ENCODE data around the gene LRRC56. TPM values are rescaled to one million over a fixed set of nuclear protein-coding genes. Genes with fewer than 3 reads are reported as not detected.

The LRRC56 gene
- total RNA-seq, 1 donor from 2014 or later: not detected

- TF ChIP-seq CTCF (IDR thresholded peaks at IDR 0.05): no peak
- H3K27ac ChIP-seq: no peak overlapping the region
- intact Hi-C loops (cut with DNase I): no loop called here
- H3K36me3 ChIP-seq: peaks cover 31 to 41% of the 10 kb centered on the region in 2 donors
- no peak overlapping the region for H3K4me3 ChIP-seq
- DNase-seq (ENCODE audit: low spot score in 2 of 2): no peak
- no peaks in the 10 kb centered on the region for H3K4me1 ChIP-seq
- H3K9me3 ChIP-seq: no peaks in the 10 kb centered on the region
- no peaks in the 10 kb centered on the region for H3K27me3 ChIP-seq
Observed at GRCh38 chr11:489610-490185, 47.6 kb upstream of the LRRC56 start.

GRCh38 chr11:490186-490929 lies 47.0 kb upstream of the LRRC56 start:
- TF ChIP-seq CTCF (IDR thresholded peaks at IDR 0.05): no peak
- peaks cover 37 to 46% of the 10 kb centered on the region in 2 donors for H3K36me3 ChIP-seq
- H3K27ac ChIP-seq: no peak overlapping the region
- no peaks in the 10 kb centered on the region for H3K9me3 ChIP-seq
- H3K27me3 ChIP-seq: no peaks in the 10 kb centered on the region
- intact Hi-C loops (cut with DNase I): no loop called here
- no peak overlapping the region for H3K4me3 ChIP-seq
- no peak for DNase-seq (ENCODE audit: low spot score in 2 of 2)
- no peaks in the 10 kb centered on the region for H3K4me1 ChIP-seq

GRCh38 chr11:490930-491260 lies 46.4 kb upstream of the LRRC56 start:
- Histone ChIP-seq H3K4me3 (no peak overlapping the region), H3K27ac (no peak overlapping the region), H3K27me3 (no peaks in the 10 kb centered on the region), H3K4me1 (no peaks in the 10 kb centered on the region), H3K36me3 (peaks cover 38 to 50% of the 10 kb centered on the region in 2 donors), H3K9me3 (no peaks in the 10 kb centered on the region)
- no peak for TF ChIP-seq CTCF (IDR thresholded peaks at IDR 0.05)
- DNase-seq (ENCODE audit: low spot score in 2 of 2): no peak
- intact Hi-C loops (cut with DNase I): no loop called here

- no peak for DNase-seq (ENCODE audit: low spot score in 2 of 2)
- Histone ChIP-seq H3K36me3 (peaks cover 43 to 50% of the 10 kb centered on the region in 2 donors), H3K9me3 (no peaks in the 10 kb centered on the region), H3K4me3 (no peak overlapping the region), H3K27me3 (no peaks in the 10 kb centered on the region), H3K27ac (no peak overlapping the region), H3K4me1 (no peaks in the 10 kb centered on the region)
- TF ChIP-seq CTCF (IDR thresholded peaks at IDR 0.05): no peak
- intact Hi-C loops (cut with DNase I): no loop called here
Observed at GRCh38 chr11:491358-491757, 46.0 kb upstream of the LRRC56 start.

- DNase-seq (ENCODE audit: low spot score in 2 of 2): no peak
- no peak overlapping the region for H3K4me3 ChIP-seq
- peaks cover 56 to 62% of the 10 kb centered on the region in 2 donors for H3K36me3 ChIP-seq
- no peaks in the 10 kb centered on the region for H3K9me3 ChIP-seq
- intact Hi-C loops (cut with DNase I): no loop called here
- no peaks in the 10 kb centered on the region for H3K27me3 ChIP-seq
- no peaks in the 10 kb centered on the region for H3K4me1 ChIP-seq
- TF ChIP-seq CTCF (IDR thresholded peaks at IDR 0.05): no peak
- no peak overlapping the region for H3K27ac ChIP-seq
Observed at GRCh38 chr11:492427-493226, 44.7 kb upstream of the LRRC56 start.
